ENCODE measurements around the gene LMBR1. TPM values are rescaled to one million over a fixed set of nuclear protein-coding genes. Genes with fewer than 3 reads are reported as not detected.

LMBR1 gene
- total and polyA plus RNA-seq, 4 experiments from 2014 or later: 35.3 to 97.4 (median 55.2) TPM

- no peaks in the 10 kb centered on the region for H3K9me3 ChIP-seq (ENCODE audit: control insufficient read depth in 1 of 2, low read length in 2 of 2)
- POLR2A ChIA-PET (ENCODE audit: partially characterized antibody): interaction anchor here (0.6 kb wide), 1 partner anchor 633 kb away, joined by 4 read pairs; no protein-coding TSS in a partner anchor
Measured at GRCh38 chr7:156759579-156760202, 133.3 kb downstream of the LMBR1 start.

GRCh38 chr7:156759143-156759542 is 133.8 kb downstream of the LMBR1 start:
- ChIA-PET POLR2A (ENCODE audit: partially characterized antibody) (no interaction called here), CTCF (ENCODE audit: partially characterized antibody) (no interaction called here)
- Histone ChIP-seq H3K36me3 (ENCODE audit: insufficient read depth, low read length) (peaks cover 4% of the 10 kb centered on the region), H3K27me3 (ENCODE audit: insufficient read depth, low read length) (no peaks in the 10 kb centered on the region), H3K4me1 (ENCODE audit: insufficient read depth, low read length) (no peaks in the 10 kb centered on the region), H3K9me3 (ENCODE audit: control insufficient read depth in 1 of 2, low read length in 2 of 2) (no peaks in the 10 kb centered on the region), H3K4me3 (ENCODE audit: low read length in 2 of 2) (no peak overlapping the region), H3K27ac (ENCODE audit: low read depth, low read length) (no peak overlapping the region)
- Mint-ChIP-seq H3K4me3 (no peak overlapping the region), H3K27ac (no peak overlapping the region), H3K36me3 (peaks cover 55 to 59% of the 10 kb centered on the region in 2 donors), H3K9me3 (peaks cover 0 to 10% (median 8%) of the 10 kb centered on the region in 8 donors), H3K4me1 (peaks cover 0 to 5% (median 0%) of the 10 kb centered on the region in 4 donors), H3K27me3 (no peaks in the 10 kb centered on the region)
- intact Hi-C loops (cut with micrococcal nuclease): no loop called here
- no peak for DNase-seq

More at GRCh38 chr7:156759579-156760202, 133.3 kb downstream of the LMBR1 start:
- no peak overlapping the region for H3K4me3 Mint-ChIP-seq
- H3K27me3 Mint-ChIP-seq: no peaks in the 10 kb centered on the region
- peaks cover 0 to 3% (median 0%) of the 10 kb centered on the region in 4 donors for H3K4me1 Mint-ChIP-seq
- H3K4me1 ChIP-seq (ENCODE audit: insufficient read depth, low read length): no peaks in the 10 kb centered on the region
- H3K4me3 ChIP-seq (ENCODE audit: low read length in 2 of 2): no peak overlapping the region
- H3K27ac ChIP-seq (ENCODE audit: low read depth, low read length): no peak overlapping the region
- H3K27ac Mint-ChIP-seq: no peak overlapping the region
- intact Hi-C loops (cut with micrococcal nuclease): no loop called here
- no peaks in the 10 kb centered on the region for H3K27me3 ChIP-seq (ENCODE audit: insufficient read depth, low read length)
- no peak for DNase-seq
- H3K9me3 Mint-ChIP-seq: peaks cover 0 to 10% (median 8%) of the 10 kb centered on the region in 8 donors
- peaks cover 4% of the 10 kb centered on the region for H3K36me3 ChIP-seq (ENCODE audit: insufficient read depth, low read length)
- CTCF ChIA-PET (ENCODE audit: partially characterized antibody): no interaction called here
- H3K36me3 Mint-ChIP-seq: peaks cover 52 to 62% of the 10 kb centered on the region in 2 donors

- H3K36me3 ChIP-seq (ENCODE audit: insufficient read depth, low read length): no peaks in the 10 kb centered on the region
- intact Hi-C loops (cut with micrococcal nuclease): no loop called here
- no peaks in the 10 kb centered on the region for H3K9me3 ChIP-seq (ENCODE audit: control insufficient read depth in 1 of 2, low read length in 2 of 2)
- no peak overlapping the region for H3K27ac ChIP-seq (ENCODE audit: low read depth, low read length)
- peaks cover 0 to 5% (median 3%) of the 10 kb centered on the region in 4 donors for H3K4me1 Mint-ChIP-seq
- peaks cover 30 to 31% of the 10 kb centered on the region in 2 donors for H3K36me3 Mint-ChIP-seq
- CTCF ChIA-PET (ENCODE audit: partially characterized antibody): no interaction called here
- peaks cover 0 to 2% (median 0%) of the 10 kb centered on the region in 8 donors for H3K9me3 Mint-ChIP-seq
- no peaks in the 10 kb centered on the region for H3K27me3 ChIP-seq (ENCODE audit: insufficient read depth, low read length)
- no peak overlapping the region for H3K4me3 ChIP-seq (ENCODE audit: low read length in 2 of 2)
- DNase-seq: no peak
- no peak overlapping the region for H3K4me3 Mint-ChIP-seq
- POLR2A ChIA-PET (ENCODE audit: partially characterized antibody): no interaction called here
- H3K27me3 Mint-ChIP-seq: no peaks in the 10 kb centered on the region
- H3K27ac Mint-ChIP-seq: peak overlapping the region in 1 of 7 donors; percentile 53
- H3K4me1 ChIP-seq (ENCODE audit: insufficient read depth, low read length): no peaks in the 10 kb centered on the region
Measured at GRCh38 chr7:156754201-156754600, 138.8 kb downstream of the LMBR1 start.

GRCh38 chr7:156753630-156754029 is 139.4 kb downstream of the LMBR1 start:
- no peaks in the 10 kb centered on the region for H3K9me3 Mint-ChIP-seq
- POLR2A ChIA-PET (ENCODE audit: partially characterized antibody): no interaction called here

GRCh38 chr7:156753229-156753560 is 139.8 kb downstream of the LMBR1 start:
- Histone ChIP-seq H3K27ac (ENCODE audit: low read depth, low read length) (no peak overlapping the region), H3K36me3 (ENCODE audit: insufficient read depth, low read length) (no peaks in the 10 kb centered on the region), H3K4me3 (ENCODE audit: low read length in 2 of 2) (no peak overlapping the region), H3K9me3 (ENCODE audit: control insufficient read depth in 1 of 2, low read length in 2 of 2) (no peaks in the 10 kb centered on the region), H3K27me3 (ENCODE audit: insufficient read depth, low read length) (no peaks in the 10 kb centered on the region), H3K4me1 (ENCODE audit: insufficient read depth, low read length) (no peaks in the 10 kb centered on the region)
- Mint-ChIP-seq H3K27me3 (no peaks in the 10 kb centered on the region), H3K4me1 (peaks cover 0 to 7% (median 3%) of the 10 kb centered on the region in 4 donors), H3K4me3 (no peak overlapping the region), H3K27ac (no peak overlapping the region), H3K9me3 (no peaks in the 10 kb centered on the region), H3K36me3 (peaks cover 24 to 27% of the 10 kb centered on the region in 2 donors)
- no peak for DNase-seq
- ChIA-PET POLR2A (ENCODE audit: partially characterized antibody) (no interaction called here), CTCF (ENCODE audit: partially characterized antibody) (no interaction called here)
- intact Hi-C loops (cut with micrococcal nuclease): no loop called here

More at GRCh38 chr7:156753630-156754029, 139.4 kb downstream of the LMBR1 start:
- Mint-ChIP-seq H3K4me3 (no peak overlapping the region), H3K36me3 (peaks cover 28 to 31% of the 10 kb centered on the region in 2 donors), H3K27ac (peak overlapping the region in 1 of 7 donors; percentile 9), H3K4me1 (peaks cover 0 to 7% (median 3%) of the 10 kb centered on the region in 4 donors), H3K27me3 (no peaks in the 10 kb centered on the region)
- no peak for DNase-seq
- no peak overlapping the region for H3K4me3 ChIP-seq (ENCODE audit: low read length in 2 of 2)
- no peaks in the 10 kb centered on the region for H3K36me3 ChIP-seq (ENCODE audit: insufficient read depth, low read length)
- intact Hi-C loops (cut with micrococcal nuclease): no loop called here
- H3K4me1 ChIP-seq (ENCODE audit: insufficient read depth, low read length): no peaks in the 10 kb centered on the region
- H3K27ac ChIP-seq (ENCODE audit: low read depth, low read length): no peak overlapping the region
- H3K9me3 ChIP-seq (ENCODE audit: control insufficient read depth in 1 of 2, low read length in 2 of 2): no peaks in the 10 kb centered on the region
- H3K27me3 ChIP-seq (ENCODE audit: insufficient read depth, low read length): no peaks in the 10 kb centered on the region
- CTCF ChIA-PET (ENCODE audit: partially characterized antibody): no interaction called here

- Histone ChIP-seq H3K9me3 (ENCODE audit: control insufficient read depth in 1 of 2, low read length in 2 of 2) (no peaks in the 10 kb centered on the region), H3K27ac (ENCODE audit: low read depth, low read length) (no peak overlapping the region), H3K4me3 (ENCODE audit: low read length in 2 of 2) (no peak overlapping the region), H3K4me1 (ENCODE audit: insufficient read depth, low read length) (no peaks in the 10 kb centered on the region), H3K27me3 (ENCODE audit: insufficient read depth, low read length) (no peaks in the 10 kb centered on the region), H3K36me3 (ENCODE audit: insufficient read depth, low read length) (no peaks in the 10 kb centered on the region)
- CTCF ChIA-PET (ENCODE audit: partially characterized antibody): interaction anchor here (1.3 kb wide), 1 partner anchor 1154 kb away, joined by 3 read pairs; no protein-coding TSS in a partner anchor
- intact Hi-C loops (cut with micrococcal nuclease): no loop called here
- no peak overlapping the region for H3K4me3 Mint-ChIP-seq
- peaks cover 24 to 26% of the 10 kb centered on the region in 2 donors for H3K36me3 Mint-ChIP-seq
- no peak overlapping the region for H3K27ac Mint-ChIP-seq
- H3K27me3 Mint-ChIP-seq: no peaks in the 10 kb centered on the region
- H3K9me3 Mint-ChIP-seq: no peaks in the 10 kb centered on the region
- peaks cover 0 to 8% (median 3%) of the 10 kb centered on the region in 4 donors for H3K4me1 Mint-ChIP-seq
- POLR2A ChIA-PET (ENCODE audit: partially characterized antibody): no interaction called here
- DNase-seq: no peak
Measured at GRCh38 chr7:156752367-156753228, 140.4 kb downstream of the LMBR1 start.

- Histone ChIP-seq H3K4me3 (ENCODE audit: low read length in 2 of 2) (no peak overlapping the region), H3K27me3 (ENCODE audit: insufficient read depth, low read length) (no peaks in the 10 kb centered on the region), H3K27ac (ENCODE audit: low read depth, low read length) (no peak overlapping the region), H3K9me3 (ENCODE audit: control insufficient read depth in 1 of 2, low read length in 2 of 2) (no peaks in the 10 kb centered on the region), H3K36me3 (ENCODE audit: insufficient read depth, low read length) (no peaks in the 10 kb centered on the region), H3K4me1 (ENCODE audit: insufficient read depth, low read length) (no peaks in the 10 kb centered on the region)
- CTCF ChIA-PET (ENCODE audit: partially characterized antibody): interaction anchor here (1.3 kb wide), 1 partner anchor 1152 kb away, joined by 3 read pairs; no protein-coding TSS in a partner anchor
- intact Hi-C loops (cut with micrococcal nuclease): no loop called here
- Mint-ChIP-seq H3K4me3 (no peak overlapping the region), H3K9me3 (no peaks in the 10 kb centered on the region), H3K27me3 (no peaks in the 10 kb centered on the region), H3K4me1 (peaks cover 0 to 8% (median 3%) of the 10 kb centered on the region in 4 donors), H3K27ac (peak overlapping the region in 1 of 7 donors; percentile 62), H3K36me3 (peaks cover 23% of the 10 kb centered on the region in 2 donors)
- POLR2A ChIA-PET (ENCODE audit: partially characterized antibody): no interaction called here
- no peak for DNase-seq
Measured at GRCh38 chr7:156751319-156751718, 141.7 kb downstream of the LMBR1 start.

All from CD4-positive, alpha-beta memory T cell (primary cell).